H1 (cell line): Measurements from ENCODE around the gene CPPED1. TPM values are rescaled to one million over a fixed set of nuclear protein-coding genes. Genes with fewer than 3 reads are reported as not detected.

Experiments used
- CTCF ChIA-PET: fragments of 300-600 bp; sonication (Branson Sonifier 250); formaldehyde crosslinking; loops from one replicate; lab custom pipeline; 2021; ENCODE audit not compliant: partially characterized antibody; lab: Charles Lee
- POLR2A ChIA-PET: fragments of 300-600 bp; sonication (Branson Sonifier 250); formaldehyde crosslinking; loops from one replicate; lab custom pipeline; 2021; ENCODE audit warnings: inconsistent platforms; ENCODE audit not compliant: partially characterized antibody; lab: Charles Lee
- DNase-seq, 2 experiments: peaks; one replicate each; pipeline versions ENCODE4 v3.0.0 to v3.0.0-alpha.2; 2010 to 2022; ENCODE audit warnings: low spot score in 2 of 2, low read depth in 1 of 2, mixed read lengths in 1 of 2
- FAIRE-seq: peaks from 2 replicates; lab custom pipeline; 2011; peaks lifted over from hg19 to GRCh38; lab: Jason Lieb, UNC
- H2AFZ ChIP-seq: 2 replicates; pipeline ENCODE4 v1.8.1; 2012; ENCODE audit warnings: low read length, inconsistent platforms
- H2AK5ac ChIP-seq: 2 replicates; pipeline ENCODE4 v1.6.1; 2013; ENCODE audit warnings: low read depth, low read length
- H2BK120ac ChIP-seq: replicated peaks from 2 replicates; pipeline ENCODE3; 2013; ENCODE audit warnings: low read depth, low read length, inconsistent platforms
- H2BK12ac ChIP-seq: 2 replicates; pipeline ENCODE4 v1.6.1; 2013; ENCODE audit warnings: low read depth, low read length
- H2BK15ac ChIP-seq: 2 replicates; pipeline ENCODE4 v1.6.1; 2013; ENCODE audit warnings: low read length
- H2BK20ac ChIP-seq: 2 replicates; pipeline ENCODE4 v1.6.1; 2013; ENCODE audit warnings: low read length
- H2BK5ac ChIP-seq: 2 replicates; pipeline ENCODE4 v1.6.1; 2013; ENCODE audit warnings: low read depth, low read length
- H3K14ac ChIP-seq: 2 replicates; pipeline ENCODE4 v1.6.1; 2013; ENCODE audit warnings: inconsistent platforms; ENCODE audit not compliant: insufficient read length
- H3K18ac ChIP-seq: 2 replicates; pipeline ENCODE4 v1.6.1; 2013; ENCODE audit warnings: low read length; ENCODE audit errors: extremely low read depth
- H3K23ac ChIP-seq: 2 replicates; pipeline ENCODE4 v1.6.1; 2013; ENCODE audit warnings: inconsistent platforms; ENCODE audit not compliant: insufficient read length
- H3K23me2 ChIP-seq: 2 replicates; pipeline ENCODE4 v1.6.1; 2013; ENCODE audit warnings: low read depth, low read length
- H3K27ac ChIP-seq: 2 replicates; pipeline ENCODE4 v1.6.1; 2011; ENCODE audit warnings: low read depth, low read length, inconsistent platforms
- H3K27me3 ChIP-seq, 4 experiments: replicated peaks in 1 of 4; 1 replicate in 1 of 4; 2 replicates in 3 of 4; pipeline versions ENCODE4 v1.6.1 to v1.8.1; 2011 to 2013; ENCODE audit warnings: low read length in 3 of 4, mild to moderate bottlenecking in 3 of 4, inconsistent platforms in 2 of 4, mixed read lengths in 2 of 4, moderate library complexity in 1 of 4; ENCODE audit not compliant: control insufficient read depth in 3 of 4, insufficient read depth in 3 of 4; ENCODE audit errors: extremely low read depth in 1 of 4
- H3K36me3 ChIP-seq, 4 experiments: 2 replicates each; pipeline versions ENCODE4 v1.6.1 to v1.8.1; 2011 to 2013; ENCODE audit warnings: mild to moderate bottlenecking in 4 of 4, low read length in 3 of 4, moderate library complexity in 2 of 4, control low read depth in 1 of 4, inconsistent platforms in 1 of 4; ENCODE audit not compliant: insufficient read depth in 4 of 4, control insufficient read depth in 2 of 4
- H3K4ac ChIP-seq: replicated peaks from 2 replicates; pipeline ENCODE3; 2013; ENCODE audit warnings: low read length, low read depth, mixed read lengths, inconsistent platforms; ENCODE audit not compliant: insufficient read length
- H3K4me1 ChIP-seq, 4 experiments: replicated peaks in 1 of 4; 1 replicate in 1 of 4; 2 replicates in 3 of 4; pipeline versions ENCODE4 v1.6.1 to v1.8.1; 2011 to 2013; ENCODE audit warnings: low read length in 3 of 4, inconsistent platforms in 2 of 4, mixed read lengths in 1 of 4; ENCODE audit not compliant: insufficient read depth in 4 of 4, control insufficient read depth in 3 of 4
- H3K4me2 ChIP-seq, 2 experiments: 2 replicates each; pipeline versions ENCODE4 v1.6.1 to v1.8.1; 2011 to 2013; ENCODE audit warnings: low read depth in 2 of 2, low read length in 2 of 2, control low read depth in 1 of 2, inconsistent platforms in 1 of 2, mild to moderate bottlenecking in 1 of 2; ENCODE audit not compliant: insufficient read depth in 1 of 2
- H3K4me3 ChIP-seq, 4 experiments: fragments of 200-600, 300-600 bp in 1 of 4; sonication (generic), shearing (Covaris generic), sonication (Bioruptor Twin) in 1 of 4; 2 replicates each; pipeline versions ENCODE4 v1.5.1 to v1.8.1; 2011 to 2016; ENCODE audit warnings: low read length in 4 of 4, low read depth in 3 of 4, control low read depth in 2 of 4, inconsistent platforms in 2 of 4, mild to moderate bottlenecking in 2 of 4, mixed read lengths in 1 of 4, moderate library complexity in 1 of 4; ENCODE audit not compliant: insufficient read depth in 2 of 4; ENCODE audit errors: extremely low read depth in 1 of 4
- H3K56ac ChIP-seq: replicated peaks from 2 replicates; pipeline ENCODE3; 2013; ENCODE audit warnings: low read depth, mild to moderate bottlenecking, mixed read lengths, low read length, inconsistent platforms; ENCODE audit not compliant: insufficient read length
- H3K79me1 ChIP-seq: 2 replicates; pipeline ENCODE4 v1.6.1; 2013; ENCODE audit warnings: low read depth, low read length, control low read depth
- H3K79me2 ChIP-seq, 2 experiments: 2 replicates each; pipeline versions ENCODE4 v1.6.1 to v1.8.1; 2012 to 2013; ENCODE audit warnings: low read length in 2 of 2, mild to moderate bottlenecking in 2 of 2, inconsistent platforms in 1 of 2; ENCODE audit not compliant: insufficient read depth in 2 of 2, control insufficient read depth in 1 of 2
- H3K9ac ChIP-seq, 4 experiments: replicated peaks in 1 of 4; 1 replicate in 1 of 4; 2 replicates in 3 of 4; pipeline versions ENCODE4 v1.6.1 to v1.8.1; 2011 to 2013; ENCODE audit warnings: low read depth in 3 of 4, low read length in 3 of 4, control low read depth in 2 of 4, mild to moderate bottlenecking in 2 of 4, moderate library complexity in 2 of 4, inconsistent platforms in 1 of 4; ENCODE audit errors: extremely low read depth in 1 of 4
- H3K9me3 ChIP-seq, 2 experiments: 2 replicates each; pipeline versions ENCODE4 v1.6.1 to v1.8.1; 2012 to 2013; ENCODE audit warnings: mild to moderate bottlenecking in 2 of 2, moderate library complexity in 2 of 2, control low read depth in 1 of 2, inconsistent platforms in 1 of 2, low read depth in 1 of 2, low read length in 1 of 2, mixed read lengths in 1 of 2; ENCODE audit not compliant: insufficient read depth in 2 of 2
- H4K20me1 ChIP-seq, 2 experiments: replicated peaks in 1 of 2; 2 replicates each; pipeline versions ENCODE3 to v1.8.1; 2011 to 2013; ENCODE audit warnings: inconsistent platforms in 2 of 2, low read length in 2 of 2, mild to moderate bottlenecking in 1 of 2; ENCODE audit not compliant: insufficient read depth in 2 of 2, control insufficient read depth in 1 of 2
- H4K5ac ChIP-seq: 2 replicates; pipeline ENCODE4 v1.6.1; 2013; ENCODE audit warnings: low read length, low read depth, mixed read lengths, inconsistent platforms; ENCODE audit not compliant: insufficient read length
- H4K8ac ChIP-seq: 2 replicates; pipeline ENCODE4 v1.8.0; 2013; ENCODE audit warnings: mild to moderate bottlenecking, moderate library complexity, low read length, inconsistent platforms; ENCODE audit not compliant: insufficient read depth; ENCODE audit errors: extremely low read depth
- H4K91ac ChIP-seq: replicated peaks from 2 replicates; pipeline ENCODE3; 2013; ENCODE audit warnings: low read length, mixed read lengths, inconsistent platforms; ENCODE audit not compliant: insufficient read length
- CEBPB ChIP-seq: IDR thresholded peaks from 2 replicates; pipeline ENCODE4 v1.6.1; 2012; ENCODE audit warnings: low read depth, low read length
- EZH2 ChIP-seq: fragments of 200-600 bp; sonication (generic); IDR thresholded peaks from 2 replicates; pipeline ENCODE4 v1.7.1; 2012; ENCODE audit warnings: low read depth, mild to moderate bottlenecking, moderate library complexity, low read length, inconsistent platforms; ENCODE audit not compliant: severe bottlenecking
- GTF2F1 ChIP-seq: IDR thresholded peaks from 2 replicates; pipeline ENCODE4 v1.6.1; 2012; ENCODE audit warnings: low read depth, low read length, improper control_type of control experiment, borderline replicate concordance
- HDAC2 ChIP-seq, 2 experiments: fragments of 300-600 bp in 1 of 2; sonication (generic) in 1 of 2; IDR thresholded peaks; 2 replicates each; pipeline ENCODE4 v1.6.1; 2011 to 2012; ENCODE audit warnings: low read depth in 2 of 2, low read length in 2 of 2, mild to moderate bottlenecking in 2 of 2, moderate library complexity in 2 of 2, borderline replicate concordance in 1 of 2, inconsistent platforms in 1 of 2
- MAFK ChIP-seq: IDR thresholded peaks from 2 replicates; pipeline ENCODE4 v1.6.1; 2012; ENCODE audit warnings: low read depth, mild to moderate bottlenecking, improper control_type of control experiment, low read length
- RBBP5 ChIP-seq: IDR thresholded peaks from 2 replicates; pipeline ENCODE4 v1.7.1; 2012; ENCODE audit warnings: low read depth, mild to moderate bottlenecking, inconsistent platforms, low read length, moderate library complexity, borderline replicate concordance
- SIRT6 ChIP-seq: IDR thresholded peaks from one replicate; pipeline ENCODE4 v1.7.1; 2012; ENCODE audit warnings: low read length, inconsistent platforms
- SP2 ChIP-seq: IDR thresholded peaks from 2 replicates; pipeline ENCODE4 v1.6.1; 2012; ENCODE audit warnings: mild to moderate bottlenecking, low read length, inconsistent platforms
- SP4 ChIP-seq: IDR thresholded peaks from 2 replicates; pipeline ENCODE4 v1.6.1; 2012; ENCODE audit warnings: low read length, inconsistent platforms
- WGBS, 2 experiments: shearing (Covaris generic) in 1 of 2; methylation state at CpG; one replicate each; pipeline versions ENCODE4 v1.1.6 to v1.1.7; 2013 to 2015; ENCODE audit warnings: low lambda C conversion rate in 2 of 2, mixed read lengths in 2 of 2, inconsistent platforms in 1 of 2, low coverage in 1 of 2, missing lambda C conversion rate in 1 of 2; ENCODE audit not compliant: insufficient replicate concordance in 2 of 2, insufficient coverage in 1 of 2, insufficient read length in 1 of 2; ENCODE audit errors: extremely low coverage in 1 of 2, missing lambda C conversion rate in 1 of 2; 5-methylcytosine and 5-hydroxymethylcytosine counted together
- polyA plus RNA-seq, 7 experiments: library from polyadenylated mRNA; depleted of rRNA in 3 of 7; stranded (reverse) in 5 of 7; unstranded in 2 of 7; fragments of >200 nt in 5 of 7; fragments of 200-250 nt in 2 of 7; gene quantifications; 1 replicate in 5 of 7; 2 replicates in 1 of 7; 4 replicates in 1 of 7; pipeline versions ENCODE4 v1.2.1 to v1.2.3, GENCODE V29; 2011 to 2013; ENCODE audit warnings: missing spikeins in 2 of 7, mixed read lengths in 2 of 7
- total RNA-seq: library from RNA; stranded (reverse); fragmentation: NEBNext Ultra II Directional; extraction: Animal tissue kit (Norgen Biotek cat#: 25700); gene quantifications from 2 replicates; pipeline ENCODE4 v1.2.1, GENCODE V29; 2021

The CPPED1 gene
- total and polyA plus RNA-seq, 2 of the 8 experiments (the other 6 are each of a cell fraction or from before 2014, with no cell fraction given): 3.5 to 11.2 TPM

- Histone ChIP-seq H2BK12ac (no peak overlapping the region), H3K23ac (no peak overlapping the region), H3K14ac (no peak overlapping the region), H3K4ac (no peak overlapping the region), H2BK15ac (no peak overlapping the region), H2AFZ (no peak overlapping the region), H3K4me3 (no peak overlapping the region), H3K4me1 (peaks cover 0 to 4% (median 0%) of the 10 kb centered on the region in 4 experiments; a peak in 1 of 7 replicates), H4K91ac (no peak overlapping the region), H3K9ac (no peak overlapping the region), H3K27ac (no peak overlapping the region), H4K5ac (no peak overlapping the region), H3K23me2 (no peaks in the 10 kb centered on the region), H3K18ac (no peak overlapping the region), H3K79me2 (no peaks in the 10 kb centered on the region), H2BK120ac (no peak overlapping the region), H3K79me1 (no peaks in the 10 kb centered on the region), H2BK20ac (no peak overlapping the region), H2BK5ac (no peak overlapping the region), H4K20me1 (no peaks in the 10 kb centered on the region), H4K8ac (no peak overlapping the region), H3K27me3 (no peaks in the 10 kb centered on the region), H3K36me3 (no peaks in the 10 kb centered on the region), H3K56ac (no peak overlapping the region), H3K9me3 (no peaks in the 10 kb centered on the region), H2AK5ac (no peak overlapping the region), H3K4me2 (no peak overlapping the region)
- POLR2A ChIA-PET: no interaction called here
- 88% methylated on average over 11 of the region's 11 CpGs; no CpG with 5 or more reads in 1 of the 2 experiments for WGBS, 2 experiments
- FAIRE-seq: no peak
- TF ChIP-seq SP2 (no peak), MAFK (no peak), SIRT6 (no peak), CEBPB (no peak), RBBP5 (no peak), EZH2 (no peak), GTF2F1 (no peak), SP4 (no peak), HDAC2 (IDR thresholded peaks at IDR 0.05; ENCODE audit: borderline replicate concordance in 1 of 2, low read depth in 2 of 2, low read length in 2 of 2) (no peak)
- no peak for DNase-seq
- CTCF ChIA-PET: interaction anchor here (1.1 kb wide), 1 partner anchor 9 kb away, joined by 5 read pairs; no protein-coding TSS in a partner anchor
Observed at GRCh38 chr16:12829096-12829888, 25.6 kb upstream of the CPPED1 start.
